ENCODE data around the gene CADPS. TPM values are rescaled to one million over a fixed set of nuclear protein-coding genes. Genes with fewer than 3 reads are reported as not detected.

Gene CADPS
- total and polyA plus RNA-seq, 7 donors, result 1.6 to 12.5 (median 6.2) TPM; not detected in 1

GRCh38 chr3:62559831-62560445, 315.3 kb downstream of the CADPS start:
- no peaks in the 10 kb centered on the region for H3K9me3 ChIP-seq
- H3K4me1 ChIP-seq, result no peaks in the 10 kb centered on the region
- 26 to 38% methylated on average over 2 of the region's 2 CpGs for WGBS, 2 donors
- no peak overlapping the region for H3K4me3 ChIP-seq
- TF ChIP-seq POLR2A (IDR thresholded peaks at IDR 0.05) (no peak), EP300 (IDR thresholded peaks at IDR 0.05) (no peak), CTCF (IDR thresholded peaks at IDR 0.05) (no peak)
- no peak overlapping the region for H3K27ac ChIP-seq
- H3K36me3 ChIP-seq, result no peaks in the 10 kb centered on the region
- peaks cover 0 to 7% (median 0%) of the 10 kb centered on the region in 3 donors for H3K27me3 ChIP-seq
- intact Hi-C loops (cut with DNase I), result no loop called here
- DNase-seq, result no peak

GRCh38 chr3:62558549-62559112, 316.6 kb downstream of the CADPS start:
- WGBS, 2 donors, result 34 to 48% methylated on average over 8 of the region's 8 CpGs
- TF ChIP-seq CTCF (IDR thresholded peaks at IDR 0.05), result no peak
- TF ChIP-seq POLR2AphosphoS5 (IDR thresholded peaks at IDR 0.05), result no peak
- no peak for TF ChIP-seq EP300 (IDR thresholded peaks at IDR 0.05)
- Histone ChIP-seq H3K27ac (no peak overlapping the region), H3K9me3 (no peaks in the 10 kb centered on the region), H3K4me1 (no peaks in the 10 kb centered on the region), H3K36me3 (no peaks in the 10 kb centered on the region), H3K27me3 (peaks cover 0 to 7% (median 0%) of the 10 kb centered on the region in 3 donors), H3K4me3 (no peak overlapping the region)
- no peak for DNase-seq
- intact Hi-C loops (cut with DNase I), result no loop called here

- H3K9me3 ChIP-seq, result no peaks in the 10 kb centered on the region
- no peak overlapping the region for H3K27ac ChIP-seq
- intact Hi-C loops (cut with DNase I), result no loop called here
- no peaks in the 10 kb centered on the region for H3K36me3 ChIP-seq
- H3K27me3 ChIP-seq, result peaks cover 0 to 7% (median 0%) of the 10 kb centered on the region in 3 donors
- no peak for TF ChIP-seq POLR2AphosphoS5 (IDR thresholded peaks at IDR 0.05)
- TF ChIP-seq CTCF (IDR thresholded peaks at IDR 0.05), result no peak
- no peak for TF ChIP-seq POLR2A (IDR thresholded peaks at IDR 0.05)
- no peak for TF ChIP-seq EP300 (IDR thresholded peaks at IDR 0.05)
- no peaks in the 10 kb centered on the region for H3K4me1 ChIP-seq
- WGBS, 2 donors, result 88% methylated on average over 5 of the region's 5 CpGs
- DNase-seq, result no peak
- H3K4me3 ChIP-seq, result no peak overlapping the region
Measured at GRCh38 chr3:62557983-62558382, 317.2 kb downstream of the CADPS start.

- 80 to 82% methylated on average over 5 of the region's 5 CpGs for WGBS, 2 donors
- Histone ChIP-seq H3K27ac (no peak overlapping the region), H3K27me3 (peaks cover 0 to 7% (median 0%) of the 10 kb centered on the region in 3 donors), H3K36me3 (no peaks in the 10 kb centered on the region), H3K9me3 (no peaks in the 10 kb centered on the region), H3K4me3 (no peak overlapping the region), H3K4me1 (no peaks in the 10 kb centered on the region)
- no peak for DNase-seq
- TF ChIP-seq CTCF (IDR thresholded peaks at IDR 0.05) (no peak), EP300 (IDR thresholded peaks at IDR 0.05) (no peak), POLR2AphosphoS5 (IDR thresholded peaks at IDR 0.05) (no peak), POLR2A (IDR thresholded peaks at IDR 0.05) (no peak)
- intact Hi-C loops (cut with DNase I), result no loop called here
Measured at GRCh38 chr3:62557450-62557849, 317.8 kb downstream of the CADPS start.

All from sigmoid colon (tissue), 7 donors.